Keratinocyte (primary cell): ENCODE data around the gene SZRD1.

Source experiments
- CTCF ChIP-seq, 3 experiments: IDR thresholded peaks in 1 of 3; conservative IDR thresholded peaks in 1 of 3; optimal IDR thresholded peaks in 1 of 3; 2 replicates in 2 of 3; 3 replicates in 1 of 3; pipeline versions ENCODE3 to v1.5.1; 2011; ENCODE audit warnings: low read length in 3 of 3, mild to moderate bottlenecking in 3 of 3, moderate library complexity in 2 of 3, control low read depth in 1 of 3, inconsistent platforms in 1 of 3; ENCODE audit not compliant: insufficient read depth in 2 of 3; ENCODE audit errors: extremely low read depth in 1 of 3
- EZH2 ChIP-seq: IDR thresholded peaks from one replicate; pipeline ENCODE4 v1.6.1; 2012; ENCODE audit warnings: inconsistent platforms, mild to moderate bottlenecking, low read length, moderate library complexity

GRCh38 chr1:16376971-16377370 is 9.9 kb downstream of the SZRD1 start:
- no peak for TF ChIP-seq CTCF (optimal IDR thresholded peaks at IDR 0.05 in 1 of 3, IDR thresholded peaks at IDR 0.05 in 1 of 3, conservative IDR thresholded peaks at IDR 0.05 in 1 of 3; ENCODE audit: extremely low read depth in 1 of 3, insufficient read depth in 2 of 3, low read length in 3 of 3)
- no peak for TF ChIP-seq EZH2
